Activated CD4-positive, CD25-positive, alpha-beta regulatory T cell treated with anti-CD3 and anti-CD28 coated beads, Interleukin-2, amount 50 U/mL, for 72 hours (primary cell): ENCODE measurements around the gene TP53RK.

Experiments
- DNase-seq: peaks from one replicate; pipeline ENCODE4 v3.0.0; 2021

Gene TP53RK

GRCh38 chr20:46689082-46689753 is at the start of gene TP53RK:
Gene TP53RK (minus strand): TSS chr20:46689444. CDS start chr20:46689414, 30 bp downstream.
- peak; percentile 96 for DNase-seq

GRCh38 chr20:46735436-46735835 is 46.2 kb upstream of the TP53RK start:
- no peak for DNase-seq

GRCh38 chr20:46731770-46732169 is 42.5 kb upstream of the TP53RK start:
- DNase-seq, result no peak

- no peak for DNase-seq
Measured at GRCh38 chr20:46725186-46726165, 36.2 kb upstream of the TP53RK start.

- DNase-seq, result no peak
Measured at GRCh38 chr20:46724343-46724959, 35.2 kb upstream of the TP53RK start.

- DNase-seq, result no peak
Measured at GRCh38 chr20:46723039-46723438, 33.8 kb upstream of the TP53RK start.

GRCh38 chr20:46722450-46722849 is 33.2 kb upstream of the TP53RK start:
- no peak for DNase-seq

- no peak for DNase-seq
Measured at GRCh38 chr20:46721476-46721875, 32.2 kb upstream of the TP53RK start.

GRCh38 chr20:46720776-46721425 is 31.7 kb upstream of the TP53RK start:
- no peak for DNase-seq

- DNase-seq, result no peak
Measured at GRCh38 chr20:46720019-46720418, 30.8 kb upstream of the TP53RK start.

- no peak for DNase-seq
Measured at GRCh38 chr20:46717818-46718541, 28.7 kb upstream of the TP53RK start.

GRCh38 chr20:46715292-46715756 is 26.1 kb upstream of the TP53RK start:
- no peak for DNase-seq

GRCh38 chr20:46713957-46714834 is 25.0 kb upstream of the TP53RK start:
- DNase-seq, result no peak

- no peak for DNase-seq
Measured at GRCh38 chr20:46712056-46712636, 22.9 kb upstream of the TP53RK start.

GRCh38 chr20:46710153-46710913 is 21.1 kb upstream of the TP53RK start:
- no peak for DNase-seq

- no peak for DNase-seq
Measured at GRCh38 chr20:46709459-46710152, 20.4 kb upstream of the TP53RK start, which contains the start of gene SLC2A10. Gene SLC2A10 (plus strand): TSS chr20:46709649. CDS start chr20:46709737, 88 bp downstream.

- no peak for DNase-seq
Measured at GRCh38 chr20:46709055-46709458, 19.8 kb upstream of the TP53RK start.

- DNase-seq, result no peak
Measured at GRCh38 chr20:46708172-46708860, 19.1 kb upstream of the TP53RK start.

- DNase-seq, result no peak
Measured at GRCh38 chr20:46706242-46706641, 17.0 kb upstream of the TP53RK start.
